Measurements from ENCODE around the gene KCNAB3. TPM values are rescaled to one million over a fixed set of nuclear protein-coding genes. Genes with fewer than 3 reads are reported as not detected.

The KCNAB3 gene
- total RNA-seq, 1 donor from 2014 or later = 6.0 TPM

DNA sequence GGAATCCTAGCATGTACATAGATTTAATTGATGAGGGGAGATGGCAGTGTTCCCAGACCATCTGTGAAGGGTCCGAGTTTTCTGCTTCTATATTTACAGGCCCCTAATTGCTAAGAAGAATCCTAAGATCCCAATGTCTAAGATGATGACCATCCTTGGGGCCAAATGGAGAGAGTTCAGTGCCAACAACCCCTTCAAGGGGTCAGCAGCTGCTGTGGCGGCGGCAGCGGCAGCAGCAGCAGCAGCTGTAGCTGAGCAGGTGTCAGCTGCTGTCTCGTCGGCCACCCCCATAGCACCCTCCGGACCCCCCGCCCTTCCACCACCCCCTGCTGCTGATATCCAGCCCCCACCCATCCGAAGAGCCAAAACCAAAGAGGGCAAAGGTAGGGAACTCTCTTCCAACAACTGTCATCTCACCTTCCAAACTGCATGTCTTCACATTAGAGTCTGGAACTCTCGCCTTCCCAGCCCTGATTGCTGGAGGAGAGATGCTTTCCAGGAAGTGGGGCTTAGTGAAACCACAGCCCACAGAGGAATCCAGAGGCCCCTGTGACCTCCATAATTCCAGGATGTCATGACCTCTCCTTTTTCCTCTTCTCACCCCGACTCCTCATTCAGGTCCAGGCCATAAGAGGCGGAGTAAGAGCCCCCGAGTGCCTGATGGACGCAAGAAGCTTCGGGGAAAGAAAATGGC is 36.3 kb downstream of the KCNAB3 start:
- Mint-ChIP-seq H3K36me3 (ENCODE audit: insufficient read depth) (peaks cover 40% of the 10 kb centered on the region), H3K4me3 (ENCODE audit: low read depth) (no peak overlapping the region), H3K27ac (no peak overlapping the region), H3K27me3 (no peaks in the 10 kb centered on the region), H3K4me1 (ENCODE audit: low read depth) (peaks cover 10% of the 10 kb centered on the region), H3K9me3 (ENCODE audit: low read depth) (no peaks in the 10 kb centered on the region)
- TF ChIP-seq, protein P1, sequence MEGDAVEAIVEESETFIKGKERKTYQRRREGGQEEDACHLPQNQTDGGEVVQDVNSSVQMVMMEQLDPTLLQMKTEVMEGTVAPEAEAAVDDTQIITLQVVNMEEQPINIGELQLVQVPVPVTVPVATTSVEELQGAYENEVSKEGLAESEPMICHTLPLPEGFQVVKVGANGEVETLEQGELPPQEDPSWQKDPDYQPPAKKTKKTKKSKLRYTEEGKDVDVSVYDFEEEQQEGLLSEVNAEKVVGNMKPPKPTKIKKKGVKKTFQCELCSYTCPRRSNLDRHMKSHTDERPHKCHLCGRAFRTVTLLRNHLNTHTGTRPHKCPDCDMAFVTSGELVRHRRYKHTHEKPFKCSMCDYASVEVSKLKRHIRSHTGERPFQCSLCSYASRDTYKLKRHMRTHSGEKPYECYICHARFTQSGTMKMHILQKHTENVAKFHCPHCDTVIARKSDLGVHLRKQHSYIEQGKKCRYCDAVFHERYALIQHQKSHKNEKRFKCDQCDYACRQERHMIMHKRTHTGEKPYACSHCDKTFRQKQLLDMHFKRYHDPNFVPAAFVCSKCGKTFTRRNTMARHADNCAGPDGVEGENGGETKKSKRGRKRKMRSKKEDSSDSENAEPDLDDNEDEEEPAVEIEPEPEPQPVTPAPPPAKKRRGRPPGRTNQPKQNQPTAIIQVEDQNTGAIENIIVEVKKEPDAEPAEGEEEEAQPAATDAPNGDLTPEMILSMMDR (IDR thresholded peaks at IDR 0.05; ENCODE audit: unreplicated experiment) = no peak
- no peak for DNase-seq (ENCODE audit: low spot score, unreplicated experiment)

DNA sequence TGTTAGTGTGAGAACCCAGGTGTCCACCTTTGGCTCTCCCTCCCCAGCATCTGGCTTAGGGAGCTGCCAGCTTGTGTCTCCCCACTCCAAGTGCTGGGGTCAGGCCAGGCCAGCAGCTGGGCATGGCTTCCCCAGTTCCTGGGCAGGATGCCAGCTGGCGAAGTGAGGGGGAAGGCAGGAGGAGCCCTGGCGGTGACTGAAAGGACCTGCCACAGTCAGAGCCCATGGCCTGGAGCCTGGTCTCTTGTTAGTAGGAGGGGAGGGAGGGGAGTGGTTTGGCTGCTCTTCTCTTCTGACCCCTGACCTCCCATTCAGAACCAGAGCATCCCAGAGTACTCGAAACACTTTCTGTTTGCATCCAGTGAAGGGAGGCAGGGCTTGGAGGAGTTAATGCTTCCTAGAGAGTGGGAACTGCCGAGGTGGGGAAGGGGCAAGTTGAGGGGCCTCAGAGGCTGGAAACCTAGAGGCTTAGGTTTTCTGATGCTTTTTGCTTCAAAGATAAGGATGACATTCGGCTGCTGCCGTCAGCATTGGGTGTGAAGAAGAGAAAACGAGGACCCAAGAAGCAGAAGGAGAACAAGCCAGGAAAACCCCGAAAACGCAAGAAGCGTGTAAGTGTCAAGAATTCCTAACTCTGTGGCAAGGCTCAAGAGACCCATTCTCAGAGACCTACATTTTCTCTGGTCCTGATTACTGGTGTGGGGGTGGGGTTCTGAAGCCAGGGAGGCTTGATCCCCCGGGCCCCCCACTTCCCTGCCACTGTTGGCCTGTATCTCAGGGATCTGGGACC is 40.3 kb downstream of the KCNAB3 start:
- H3K36me3 Mint-ChIP-seq (ENCODE audit: insufficient read depth) = peaks cover 18% of the 10 kb centered on the region

DNA sequence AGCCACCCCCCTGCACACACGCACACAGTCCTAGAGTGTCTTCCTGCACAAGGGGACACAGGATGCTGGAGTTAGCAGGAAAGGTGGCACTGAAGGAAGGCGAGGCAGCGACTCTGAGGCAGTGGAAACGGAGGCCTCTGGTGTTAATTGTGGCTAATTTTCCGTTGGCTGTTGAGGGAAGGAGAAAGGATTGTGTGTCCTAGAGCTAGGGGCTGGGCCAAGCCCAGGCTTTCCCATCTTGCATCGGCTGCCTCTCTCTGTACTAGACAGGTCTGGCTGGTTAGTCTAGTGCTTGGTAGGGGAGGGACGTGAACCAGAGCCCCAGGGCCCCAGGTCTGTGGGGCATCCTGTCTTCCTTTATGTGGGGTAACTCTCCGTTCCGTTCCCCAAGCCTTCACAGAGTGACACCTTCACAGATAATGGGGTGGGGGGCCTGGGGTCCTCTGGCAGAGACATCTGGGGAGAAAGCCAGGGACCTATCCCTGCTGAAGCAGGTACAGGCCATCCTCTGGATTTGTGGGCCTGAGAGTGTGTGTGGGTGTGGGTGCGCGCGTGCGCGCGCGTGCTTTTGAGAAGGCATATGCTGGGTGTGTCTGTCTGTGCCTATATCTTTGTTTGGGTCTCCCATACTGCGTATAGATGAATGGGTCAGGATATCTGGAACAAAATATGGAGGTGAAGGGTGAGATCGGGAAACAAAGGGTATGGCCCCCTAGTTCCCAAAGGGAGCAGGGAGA is 41.3 kb downstream of the KCNAB3 start, which contains the start of gene CHD3:
Gene CHD3, plus strand, starts transcription at position 606 of the 737 bp plus-strand sequence. CDS start 212 bp downstream, outside the sequence.
- H3K36me3 Mint-ChIP-seq (ENCODE audit: insufficient read depth) = peaks cover 11% of the 10 kb centered on the region
- no peaks in the 10 kb centered on the region for H3K27me3 Mint-ChIP-seq
- H3K27ac Mint-ChIP-seq = no peak within 1 kb of the TSS
- H3K4me3 Mint-ChIP-seq (ENCODE audit: low read depth) = no peak within 1 kb of the TSS
- DNase-seq (ENCODE audit: low spot score, unreplicated experiment) = no peak
- H3K4me1 Mint-ChIP-seq (ENCODE audit: low read depth) = peaks cover 3% of the 10 kb centered on the region
- H3K9me3 Mint-ChIP-seq (ENCODE audit: low read depth) = no peaks in the 10 kb centered on the region
- TF ChIP-seq, protein P1 (IDR thresholded peaks at IDR 0.05; ENCODE audit: unreplicated experiment) = no peak

More for the DNA sequence above, 40.3 kb downstream of the KCNAB3 start:
- Mint-ChIP-seq H3K27me3 (no peaks in the 10 kb centered on the region), H3K27ac (no peak overlapping the region), H3K4me3 (ENCODE audit: low read depth) (no peak overlapping the region), H3K9me3 (ENCODE audit: low read depth) (no peaks in the 10 kb centered on the region), H3K4me1 (ENCODE audit: low read depth) (peaks cover 3% of the 10 kb centered on the region)
- DNase-seq (ENCODE audit: low spot score, unreplicated experiment) = no peak
- TF ChIP-seq, protein P1 (IDR thresholded peaks at IDR 0.05; ENCODE audit: unreplicated experiment) = no peak

DNA sequence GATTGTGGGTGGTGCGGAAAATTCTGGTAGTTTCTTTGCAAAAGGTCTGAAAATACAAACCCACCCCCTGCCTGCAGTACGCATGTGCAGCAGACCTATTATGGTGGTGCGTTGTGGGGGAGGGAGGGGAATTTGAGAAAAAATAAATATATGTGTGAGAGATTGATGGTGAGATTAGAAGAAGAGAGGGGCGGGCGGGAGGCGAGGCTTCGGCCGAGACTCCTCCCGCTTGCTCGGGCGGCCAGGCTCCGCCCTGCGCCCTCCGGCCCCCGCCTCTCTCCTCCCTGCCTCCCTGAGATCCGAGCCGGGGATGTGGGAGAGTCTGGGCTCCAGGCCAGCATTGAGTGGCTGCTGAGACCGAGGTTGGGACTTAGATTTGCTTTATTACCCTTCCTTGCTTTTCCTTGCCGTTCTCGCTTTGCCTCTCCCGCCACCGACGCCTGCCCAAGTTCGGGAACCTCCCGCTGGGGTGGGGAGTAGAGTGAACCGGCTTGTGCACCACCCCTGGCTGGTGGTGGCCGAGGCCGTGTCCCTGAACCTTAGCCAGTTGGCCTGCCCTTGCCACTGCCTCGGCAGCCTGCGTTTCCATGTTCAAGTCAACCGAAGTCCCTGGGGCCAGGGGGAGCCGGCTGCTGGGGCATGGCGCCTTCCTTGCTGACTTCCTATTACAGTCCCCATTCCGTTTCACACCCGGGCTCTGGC is 42.0 kb downstream of the KCNAB3 start:
- Mint-ChIP-seq H3K4me1 (ENCODE audit: low read depth) (peaks cover 3% of the 10 kb centered on the region), H3K27ac (no peak overlapping the region), H3K36me3 (ENCODE audit: insufficient read depth) (peaks cover 11% of the 10 kb centered on the region), H3K27me3 (no peaks in the 10 kb centered on the region), H3K9me3 (ENCODE audit: low read depth) (no peaks in the 10 kb centered on the region), H3K4me3 (ENCODE audit: low read depth) (no peak overlapping the region)
- DNase-seq (ENCODE audit: low spot score, unreplicated experiment) = peak; percentile 57
- TF ChIP-seq, protein P1 (IDR thresholded peaks at IDR 0.05; ENCODE audit: unreplicated experiment) = peak; percentile 11

Data from progenitor cell of endocrine pancreas (in vitro differentiated cells).